ENCODE results near the gene CADM2.

Gene CADM2

DNA sequence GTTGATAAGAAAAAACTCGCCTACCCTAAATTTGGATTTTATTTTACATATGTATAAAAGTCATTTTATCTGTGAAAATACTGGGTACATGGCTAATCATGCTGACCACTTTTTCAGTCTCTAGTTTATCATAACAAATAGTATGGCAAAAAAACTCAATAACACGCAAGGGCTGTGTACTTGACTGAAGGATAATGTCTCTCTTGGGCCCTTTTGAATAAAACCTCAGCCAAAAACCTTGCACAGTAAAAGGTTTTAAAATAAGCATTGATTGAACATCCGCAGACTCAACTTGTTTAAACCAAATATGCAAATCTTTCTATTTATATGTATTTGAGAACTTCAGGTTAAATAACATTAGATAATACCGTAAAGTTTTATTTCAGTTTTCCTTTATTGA is 285.3 kb downstream of the CADM2 start:
- TF ChIP-seq, protein P1, sequence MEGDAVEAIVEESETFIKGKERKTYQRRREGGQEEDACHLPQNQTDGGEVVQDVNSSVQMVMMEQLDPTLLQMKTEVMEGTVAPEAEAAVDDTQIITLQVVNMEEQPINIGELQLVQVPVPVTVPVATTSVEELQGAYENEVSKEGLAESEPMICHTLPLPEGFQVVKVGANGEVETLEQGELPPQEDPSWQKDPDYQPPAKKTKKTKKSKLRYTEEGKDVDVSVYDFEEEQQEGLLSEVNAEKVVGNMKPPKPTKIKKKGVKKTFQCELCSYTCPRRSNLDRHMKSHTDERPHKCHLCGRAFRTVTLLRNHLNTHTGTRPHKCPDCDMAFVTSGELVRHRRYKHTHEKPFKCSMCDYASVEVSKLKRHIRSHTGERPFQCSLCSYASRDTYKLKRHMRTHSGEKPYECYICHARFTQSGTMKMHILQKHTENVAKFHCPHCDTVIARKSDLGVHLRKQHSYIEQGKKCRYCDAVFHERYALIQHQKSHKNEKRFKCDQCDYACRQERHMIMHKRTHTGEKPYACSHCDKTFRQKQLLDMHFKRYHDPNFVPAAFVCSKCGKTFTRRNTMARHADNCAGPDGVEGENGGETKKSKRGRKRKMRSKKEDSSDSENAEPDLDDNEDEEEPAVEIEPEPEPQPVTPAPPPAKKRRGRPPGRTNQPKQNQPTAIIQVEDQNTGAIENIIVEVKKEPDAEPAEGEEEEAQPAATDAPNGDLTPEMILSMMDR (IDR thresholded peaks at IDR 0.05): no peak
- H3K27ac ChIP-seq: no peak overlapping the region
- no peaks in the 10 kb centered on the region for H3K27me3 ChIP-seq

DNA sequence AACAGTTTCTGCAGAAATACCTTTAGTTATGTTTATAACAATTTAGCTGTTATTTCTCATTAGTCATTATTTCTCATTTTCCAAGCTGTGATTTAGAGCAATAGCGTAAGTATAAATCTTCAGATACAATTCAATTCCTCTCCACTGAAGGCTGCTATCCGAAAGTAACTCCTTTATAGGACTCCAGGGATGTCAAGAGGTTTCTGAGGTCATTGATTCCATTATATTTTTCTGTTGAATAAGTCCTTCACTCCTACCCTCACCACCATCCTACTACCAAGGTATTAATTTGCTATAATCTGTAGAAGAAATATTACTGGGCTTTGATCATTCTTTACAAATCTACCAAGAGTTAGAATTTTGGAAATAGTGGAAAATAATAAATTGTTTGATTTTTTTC is 285.7 kb downstream of the CADM2 start:
- Histone ChIP-seq H3K4me3 (ENCODE audit: low read depth in 1 of 2, low read length in 1 of 2) (no peak overlapping the region), H3K36me3 (no peaks in the 10 kb centered on the region), H3K27me3 (no peaks in the 10 kb centered on the region), H3K9me3 (no peaks in the 10 kb centered on the region), H3K27ac (no peak overlapping the region), H3K4me1 (ENCODE audit: control insufficient read depth in 1 of 2, insufficient read depth in 1 of 2, low read depth in 1 of 2, low read length in 1 of 2) (no peaks in the 10 kb centered on the region)
- TF ChIP-seq, protein P1 (IDR thresholded peaks at IDR 0.05): no peak

More for the DNA sequence above, 285.3 kb downstream of the CADM2 start:
- H3K9me3 ChIP-seq: no peaks in the 10 kb centered on the region
- no peaks in the 10 kb centered on the region for H3K36me3 ChIP-seq
- no peak overlapping the region for H3K4me3 ChIP-seq (ENCODE audit: low read depth in 1 of 2, low read length in 1 of 2)
- H3K4me1 ChIP-seq (ENCODE audit: control insufficient read depth in 1 of 2, insufficient read depth in 1 of 2, low read depth in 1 of 2, low read length in 1 of 2): no peaks in the 10 kb centered on the region

DNA sequence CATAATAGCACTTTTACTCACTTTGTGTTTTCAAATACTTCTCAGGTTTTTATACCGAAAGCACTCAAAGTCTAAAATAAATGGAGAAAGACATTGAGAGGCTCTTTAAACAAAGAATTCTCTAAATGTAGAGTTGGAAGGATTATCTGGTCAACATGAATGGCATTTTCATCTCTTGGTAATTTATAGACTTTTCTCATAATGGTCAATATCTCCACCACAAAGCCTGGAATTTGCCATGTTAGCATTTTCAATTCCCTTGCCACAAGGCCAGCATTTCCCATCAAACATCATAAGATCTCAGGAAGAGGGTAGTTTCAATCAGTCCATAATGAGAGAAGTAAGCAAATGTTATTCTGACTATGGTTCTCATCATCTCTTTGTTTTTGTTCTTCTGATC is 293.0 kb downstream of the CADM2 start:
- no peaks in the 10 kb centered on the region for H3K9me3 ChIP-seq
- TF ChIP-seq, protein P1 (IDR thresholded peaks at IDR 0.05): no peak
- no peak overlapping the region for H3K4me3 ChIP-seq (ENCODE audit: low read depth in 1 of 2, low read length in 1 of 2)
- no peaks in the 10 kb centered on the region for H3K4me1 ChIP-seq (ENCODE audit: control insufficient read depth in 1 of 2, insufficient read depth in 1 of 2, low read depth in 1 of 2, low read length in 1 of 2)
- H3K27me3 ChIP-seq: no peaks in the 10 kb centered on the region
- H3K36me3 ChIP-seq: no peaks in the 10 kb centered on the region
- H3K27ac ChIP-seq: no peak overlapping the region

DNA sequence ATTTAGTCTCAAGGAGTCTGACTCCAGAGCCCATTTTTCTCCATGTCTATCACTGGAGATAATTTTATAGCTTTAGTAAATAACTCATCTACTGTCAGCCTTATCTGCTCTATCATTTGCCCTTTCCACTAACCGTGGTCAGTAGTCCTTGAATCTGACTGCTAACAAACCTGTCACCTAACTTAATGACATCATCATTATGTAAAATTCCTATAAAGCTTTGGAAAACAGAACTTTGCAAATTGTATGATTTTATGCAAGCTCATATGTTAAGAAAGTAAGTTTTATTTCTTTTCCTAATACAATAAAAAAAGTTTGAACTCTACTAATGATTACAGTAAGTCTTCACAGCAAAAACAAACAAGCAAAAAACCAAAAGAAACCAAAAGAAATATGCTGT is 293.9 kb downstream of the CADM2 start:
- TF ChIP-seq, protein P1 (IDR thresholded peaks at IDR 0.05): no peak
- H3K27ac ChIP-seq: no peak overlapping the region
- no peaks in the 10 kb centered on the region for H3K9me3 ChIP-seq
- H3K4me1 ChIP-seq (ENCODE audit: control insufficient read depth in 1 of 2, insufficient read depth in 1 of 2, low read depth in 1 of 2, low read length in 1 of 2): no peaks in the 10 kb centered on the region
- H3K36me3 ChIP-seq: no peaks in the 10 kb centered on the region
- H3K4me3 ChIP-seq (ENCODE audit: low read depth in 1 of 2, low read length in 1 of 2): no peak overlapping the region
- H3K27me3 ChIP-seq: no peaks in the 10 kb centered on the region

DNA sequence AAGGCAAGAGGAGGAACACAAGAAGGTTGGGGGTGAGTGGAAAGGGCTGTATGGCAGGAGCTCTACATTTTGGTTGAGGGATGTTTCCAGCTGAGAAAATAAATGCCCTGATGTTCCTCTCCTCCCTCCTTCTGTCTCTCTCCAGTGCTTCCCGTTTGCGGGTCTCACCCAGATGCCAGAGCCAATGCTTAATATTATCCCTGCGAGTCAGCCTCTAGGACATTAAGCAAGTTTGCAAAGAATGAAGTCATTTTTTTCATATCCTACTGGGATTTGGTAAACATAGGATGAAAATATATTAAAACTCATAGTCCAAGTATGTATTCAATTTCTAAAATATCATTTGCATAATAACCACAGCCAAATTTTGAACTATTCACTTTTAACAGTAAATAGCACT is 295.9 kb downstream of the CADM2 start:
- H3K36me3 ChIP-seq: no peaks in the 10 kb centered on the region
- H3K4me3 ChIP-seq (ENCODE audit: low read depth in 1 of 2, low read length in 1 of 2): no peak overlapping the region
- no peak overlapping the region for H3K27ac ChIP-seq
- H3K9me3 ChIP-seq: no peaks in the 10 kb centered on the region
- no peaks in the 10 kb centered on the region for H3K27me3 ChIP-seq
- H3K4me1 ChIP-seq (ENCODE audit: control insufficient read depth in 1 of 2, insufficient read depth in 1 of 2, low read depth in 1 of 2, low read length in 1 of 2): no peaks in the 10 kb centered on the region
- TF ChIP-seq, protein P1 (IDR thresholded peaks at IDR 0.05): no peak

DNA sequence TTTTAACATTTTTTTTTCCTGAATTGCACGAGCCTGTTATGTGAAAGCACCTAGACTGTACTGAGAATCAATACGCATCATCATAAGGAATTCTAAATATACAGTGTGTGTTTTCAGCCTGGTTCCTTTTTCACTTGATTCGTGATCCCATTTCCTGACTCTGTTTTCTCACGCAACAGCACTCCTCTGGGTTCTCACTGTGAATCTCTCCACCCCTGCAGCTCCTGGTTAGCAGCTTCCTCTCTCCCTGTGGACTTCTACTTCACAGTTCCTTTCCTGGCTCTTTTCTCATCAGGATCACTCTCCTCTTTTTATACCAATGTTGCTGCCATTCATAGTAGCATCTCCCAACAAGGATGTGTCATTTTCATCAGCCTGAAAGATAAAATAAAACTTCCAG is 297.2 kb downstream of the CADM2 start:
- Histone ChIP-seq H3K27ac (no peak overlapping the region), H3K9me3 (no peaks in the 10 kb centered on the region), H3K36me3 (no peaks in the 10 kb centered on the region), H3K4me1 (ENCODE audit: control insufficient read depth in 1 of 2, insufficient read depth in 1 of 2, low read depth in 1 of 2, low read length in 1 of 2) (no peaks in the 10 kb centered on the region), H3K4me3 (ENCODE audit: low read depth in 1 of 2, low read length in 1 of 2) (no peak overlapping the region), H3K27me3 (no peaks in the 10 kb centered on the region)
- TF ChIP-seq, protein P1 (IDR thresholded peaks at IDR 0.05): no peak

Measured in neutrophil (primary cell).